GM12801 (cell line): ENCODE data around the gene MVP.

Experiments
- CTCF ChIP-seq: IDR thresholded peaks from one replicate; pipeline ENCODE4 v1.5.1; 2011; ENCODE audit warnings: control low read depth; ENCODE audit not compliant: insufficient read length; ENCODE audit errors: extremely low read depth

The MVP gene

GRCh38 chr16:29818082-29818481, 2.2 kb upstream of the MVP start:
- TF ChIP-seq CTCF: no peak

GRCh38 chr16:29819506-29819905, 756 bp upstream of the MVP start:
- TF ChIP-seq CTCF: no peak

- no peak for TF ChIP-seq CTCF
These were observed 724 bp downstream of the MVP start for GRCh38 chr16:29820730-29821642.

- no peak for TF ChIP-seq CTCF
These were observed 1.4 kb downstream of the MVP start for GRCh38 chr16:29821643-29822115.

GRCh38 chr16:29824589-29825144, 4.4 kb downstream of the MVP start:
- TF ChIP-seq CTCF: no peak

GRCh38 chr16:29825145-29826044, 5.1 kb downstream of the MVP start:
- no peak for TF ChIP-seq CTCF

GRCh38 chr16:29826342-29826695, 6.1 kb downstream of the MVP start:
- no peak for TF ChIP-seq CTCF
